ENCODE measurements around the gene PRM1. TPM values are rescaled to one million over a fixed set of nuclear protein-coding genes. Genes with fewer than 3 reads are reported as not detected.
"Not testable (repeated sequence)": the region's sequence is repeated elsewhere in the genome, so short reads cannot be mapped to it uniquely, and the experiment has no call there.

PRM1 gene
- total RNA-seq, 4 donors from 2014 or later, result not detected

DNA sequence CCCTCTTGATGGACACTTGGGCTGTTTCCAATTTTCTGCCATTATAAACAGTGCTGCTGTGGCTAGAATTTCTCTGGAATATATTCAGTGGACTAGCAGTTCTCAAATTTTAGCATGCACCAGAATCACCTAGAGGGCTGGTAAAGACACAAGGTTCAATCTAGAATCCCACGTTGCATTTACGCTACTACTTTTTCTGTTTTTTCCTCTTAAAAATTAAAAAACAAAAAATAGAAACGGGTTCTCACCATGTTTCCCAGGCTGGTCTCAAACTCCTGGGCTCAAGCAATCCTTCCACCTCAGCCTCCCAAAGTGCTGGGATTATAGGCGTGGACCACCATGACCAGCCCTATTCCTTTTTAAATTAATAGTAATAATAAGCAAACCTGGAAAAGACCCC, 14.5 kb upstream of the PRM1 start:
- Histone ChIP-seq H3K4me1 (peaks cover 0 to 9% of the 10 kb centered on the region in 2 donors), H3K27me3 (no peaks in the 10 kb centered on the region), H3K4me3 (no peak overlapping the region), H3K9me3 (no peaks in the 10 kb centered on the region), H3K27ac (no peak overlapping the region), H3K36me3 (no peaks in the 10 kb centered on the region)
- intact Hi-C loops (cut with DNase I; ENCODE audit: low total_unique reads), result no loop called here
- TF ChIP-seq, protein P1, sequence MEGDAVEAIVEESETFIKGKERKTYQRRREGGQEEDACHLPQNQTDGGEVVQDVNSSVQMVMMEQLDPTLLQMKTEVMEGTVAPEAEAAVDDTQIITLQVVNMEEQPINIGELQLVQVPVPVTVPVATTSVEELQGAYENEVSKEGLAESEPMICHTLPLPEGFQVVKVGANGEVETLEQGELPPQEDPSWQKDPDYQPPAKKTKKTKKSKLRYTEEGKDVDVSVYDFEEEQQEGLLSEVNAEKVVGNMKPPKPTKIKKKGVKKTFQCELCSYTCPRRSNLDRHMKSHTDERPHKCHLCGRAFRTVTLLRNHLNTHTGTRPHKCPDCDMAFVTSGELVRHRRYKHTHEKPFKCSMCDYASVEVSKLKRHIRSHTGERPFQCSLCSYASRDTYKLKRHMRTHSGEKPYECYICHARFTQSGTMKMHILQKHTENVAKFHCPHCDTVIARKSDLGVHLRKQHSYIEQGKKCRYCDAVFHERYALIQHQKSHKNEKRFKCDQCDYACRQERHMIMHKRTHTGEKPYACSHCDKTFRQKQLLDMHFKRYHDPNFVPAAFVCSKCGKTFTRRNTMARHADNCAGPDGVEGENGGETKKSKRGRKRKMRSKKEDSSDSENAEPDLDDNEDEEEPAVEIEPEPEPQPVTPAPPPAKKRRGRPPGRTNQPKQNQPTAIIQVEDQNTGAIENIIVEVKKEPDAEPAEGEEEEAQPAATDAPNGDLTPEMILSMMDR (IDR thresholded peaks at IDR 0.05), result no peak
- no peak for TF ChIP-seq POLR2A (IDR thresholded peaks at IDR 0.05)
- no peak for DNase-seq

DNA sequence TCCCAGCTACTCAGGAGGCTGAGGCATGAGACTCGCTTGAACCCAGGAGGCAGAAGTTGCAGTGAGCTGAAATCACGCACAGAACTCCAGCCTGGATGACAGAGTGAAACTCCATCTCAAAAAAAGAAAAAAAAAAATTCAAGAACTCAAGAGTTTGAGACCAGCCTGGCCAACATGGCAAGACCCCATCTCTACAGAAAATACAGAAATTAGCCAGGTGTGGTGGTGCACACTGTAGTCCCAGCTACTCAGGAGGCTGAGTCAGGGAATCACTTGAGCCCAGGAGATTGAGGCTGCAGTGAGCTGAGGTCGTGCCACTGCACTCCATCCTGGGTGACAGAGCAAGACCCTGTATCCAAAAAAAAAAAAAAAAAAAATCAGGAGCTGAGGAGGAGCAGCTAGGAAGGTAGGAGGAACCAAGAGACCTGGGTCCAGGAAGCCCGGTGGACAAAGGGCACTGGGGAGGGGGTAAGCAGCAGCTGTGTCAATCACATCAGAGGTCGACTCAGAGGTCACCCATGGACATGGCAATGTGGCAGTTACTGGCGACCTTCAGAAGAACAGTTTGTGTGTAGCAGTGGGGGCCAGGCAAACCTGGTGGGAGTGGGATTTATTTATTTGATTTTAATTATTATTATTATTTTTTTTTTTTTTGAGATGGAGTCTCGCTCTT, 11.1 kb upstream of the PRM1 start:
- Histone ChIP-seq H3K27ac (no peak overlapping the region), H3K9me3 (no peaks in the 10 kb centered on the region), H3K36me3 (no peaks in the 10 kb centered on the region), H3K4me1 (no peaks in the 10 kb centered on the region), H3K27me3 (no peaks in the 10 kb centered on the region), H3K4me3 (no peak overlapping the region)
- intact Hi-C loops (cut with DNase I; ENCODE audit: low total_unique reads), result no loop called here
- DNase-seq, result no peak
- TF ChIP-seq, protein P1 (IDR thresholded peaks at IDR 0.05), result no peak
- no peak for TF ChIP-seq POLR2A (IDR thresholded peaks at IDR 0.05)

DNA sequence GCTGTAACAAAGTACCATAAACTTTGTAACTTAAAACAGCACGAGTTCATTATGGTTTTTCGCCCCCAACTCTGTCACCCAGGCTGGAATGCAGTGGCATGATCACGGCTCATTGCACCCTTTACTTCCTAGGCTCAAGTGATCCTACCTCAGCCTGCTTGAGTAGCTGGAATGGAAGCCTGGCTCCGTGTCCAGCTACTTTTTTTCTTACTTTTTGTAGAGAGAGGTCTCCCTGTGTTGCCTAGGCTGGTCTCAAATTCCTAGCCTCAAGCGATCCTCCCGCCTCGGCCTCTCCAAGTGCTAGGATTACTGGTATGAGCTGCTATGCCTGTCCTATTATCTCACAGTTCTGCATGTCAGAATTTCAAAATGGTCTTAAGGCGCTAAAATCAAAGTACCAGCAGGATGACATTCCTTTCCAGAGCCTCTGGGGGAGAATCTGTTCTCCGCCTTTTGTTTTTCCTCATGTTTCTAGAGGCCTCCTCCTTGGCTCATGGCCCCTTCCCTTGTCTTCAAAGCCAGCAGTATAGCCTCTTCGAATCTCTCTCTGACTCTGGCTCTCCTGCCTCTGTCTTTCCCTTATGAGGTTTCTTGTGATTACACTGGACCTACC, 10.1 kb upstream of the PRM1 start:
- no peak for TF ChIP-seq POLR2A (IDR thresholded peaks at IDR 0.05)
- TF ChIP-seq, protein P1 (IDR thresholded peaks at IDR 0.05), result no peak
- Histone ChIP-seq H3K36me3 (no peaks in the 10 kb centered on the region), H3K27me3 (no peaks in the 10 kb centered on the region), H3K9me3 (no peaks in the 10 kb centered on the region), H3K27ac (no peak overlapping the region), H3K4me1 (no peaks in the 10 kb centered on the region), H3K4me3 (no peak overlapping the region)
- no peak for DNase-seq
- intact Hi-C loops (cut with DNase I; ENCODE audit: low total_unique reads), result no loop called here

DNA sequence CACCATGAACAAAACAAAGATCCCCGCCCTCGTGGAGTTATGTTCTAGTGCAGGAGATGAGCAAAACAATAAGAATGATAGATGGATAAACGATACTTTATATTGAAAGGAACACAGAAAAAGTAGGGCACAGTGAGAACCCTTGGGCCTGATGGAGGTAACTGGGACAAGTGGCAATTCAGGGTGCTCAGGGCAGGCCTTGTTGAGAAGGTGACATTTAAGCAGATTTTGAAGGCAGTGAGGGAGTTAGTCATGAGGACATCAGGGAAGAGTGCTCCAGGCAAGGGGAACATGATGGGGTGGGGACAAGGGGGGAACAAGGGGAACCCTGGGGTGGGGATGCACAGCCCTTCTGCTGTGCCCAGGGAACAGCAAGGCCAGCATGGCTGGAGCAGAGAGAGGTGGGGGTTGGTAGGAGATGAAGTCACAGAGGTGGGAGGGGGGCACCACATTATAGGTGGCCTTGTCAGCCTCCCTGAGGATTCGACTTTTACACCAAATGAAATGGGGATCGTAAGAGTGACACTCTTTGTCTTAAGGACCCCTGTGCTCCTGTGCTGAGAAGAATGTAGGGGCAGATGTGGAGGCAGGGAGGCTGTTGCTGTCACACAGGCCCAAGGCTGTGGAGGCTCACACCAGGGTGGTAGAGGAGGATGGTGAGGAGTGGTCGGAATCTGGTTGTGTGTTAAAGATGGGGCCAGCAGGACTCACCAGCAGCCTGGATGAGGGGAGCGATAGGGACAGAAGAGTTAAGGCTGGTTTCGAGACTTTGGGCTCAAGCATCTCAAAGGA, 9.2 kb upstream of the PRM1 start:
- no peak for DNase-seq
- Histone ChIP-seq H3K27me3 (no peaks in the 10 kb centered on the region), H3K9me3 (no peaks in the 10 kb centered on the region), H3K4me1 (no peaks in the 10 kb centered on the region), H3K36me3 (no peaks in the 10 kb centered on the region), H3K4me3 (no peak overlapping the region), H3K27ac (no peak overlapping the region)
- TF ChIP-seq POLR2A (IDR thresholded peaks at IDR 0.05), result no peak
- TF ChIP-seq, protein P1 (IDR thresholded peaks at IDR 0.05), result no peak
- intact Hi-C loops (cut with DNase I; ENCODE audit: low total_unique reads), result no loop called here

DNA sequence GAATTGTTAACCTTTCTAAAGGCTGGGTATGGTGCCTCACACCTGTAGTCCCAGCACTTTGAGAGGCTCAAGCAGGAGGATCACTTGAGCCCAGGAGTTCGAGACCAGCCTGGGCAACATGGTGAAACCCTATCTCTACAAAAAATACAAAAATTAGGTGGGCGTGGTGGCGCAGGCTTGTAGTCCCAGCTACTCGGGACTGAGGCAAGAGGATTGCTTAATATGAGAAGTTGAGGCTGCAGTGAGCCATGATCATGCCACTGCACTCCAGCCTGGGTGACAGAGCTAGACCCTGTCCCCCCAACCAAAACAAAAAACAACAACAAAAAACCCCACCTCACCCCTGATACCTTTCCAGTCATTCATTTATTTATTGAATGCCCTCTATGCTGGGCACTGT, 8.6 kb upstream of the PRM1 start:
- H3K4me1 ChIP-seq; H3K36me3 ChIP-seq; DNase-seq; H3K9me3 ChIP-seq; H3K4me3 ChIP-seq; H3K27ac ChIP-seq; H3K27me3 ChIP-seq; intact Hi-C loops (cut with DNase I; ENCODE audit: low total_unique reads): not testable (repeated sequence)
